NCI-H1436 treated with DMSO at 0.1 percent for 48 hours (cell line): Measurements from ENCODE around the gene CUTA.
A peak's percentile ranks its signal among the peaks of the same experiment; 100 is the strongest.

Experiments used
- DNase-seq: peaks from one replicate; lab custom pipeline; 2025; lab: John Stamatoyannopoulos, UW

Gene CUTA, protein sequence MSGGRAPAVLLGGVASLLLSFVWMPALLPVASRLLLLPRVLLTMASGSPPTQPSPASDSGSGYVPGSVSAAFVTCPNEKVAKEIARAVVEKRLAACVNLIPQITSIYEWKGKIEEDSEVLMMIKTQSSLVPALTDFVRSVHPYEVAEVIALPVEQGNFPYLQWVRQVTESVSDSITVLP

DNA sequence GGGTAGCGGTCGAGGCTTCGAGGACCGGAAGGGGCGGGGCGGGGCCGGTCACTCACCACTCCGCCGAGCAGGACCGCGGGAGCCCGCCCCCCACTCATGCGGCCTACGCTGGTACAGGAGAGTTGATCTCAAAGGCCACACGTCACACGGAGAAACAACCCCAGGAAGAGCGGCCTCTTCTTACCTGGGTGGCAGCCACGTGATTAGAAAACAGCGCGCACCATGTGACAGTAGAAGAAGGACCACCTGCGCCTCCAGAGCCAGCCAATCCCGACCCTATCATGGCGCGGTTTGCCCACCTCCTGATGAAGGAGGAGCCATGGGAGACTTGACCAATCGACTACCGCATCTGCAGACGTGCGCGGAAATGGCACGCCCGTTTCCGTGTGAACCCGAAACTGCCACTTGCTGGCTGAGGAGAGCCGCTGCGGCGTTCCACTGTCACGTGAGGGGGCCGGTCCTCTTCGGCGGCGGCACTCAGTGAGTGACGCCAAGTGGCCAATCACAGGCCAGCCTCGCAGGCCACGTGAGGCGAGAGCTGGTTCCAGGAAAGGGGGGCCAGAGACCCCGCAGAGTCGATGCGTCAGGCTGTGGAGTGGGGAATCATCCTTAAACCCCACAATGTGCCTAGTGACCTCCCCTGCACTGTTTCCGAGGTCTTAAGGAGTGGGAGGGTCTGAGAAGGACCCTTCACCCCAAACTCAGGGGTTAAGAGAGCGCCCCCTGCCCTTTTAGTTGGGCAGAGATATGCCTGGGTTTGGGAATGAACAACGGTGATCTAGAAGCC is at the start of gene CUTA:
TSS of gene CUTA (minus strand) at position 205 of the 787 bp plus-strand sequence. CDS start at position 98, 107 bp downstream.
- peak; percentile 97 for DNase-seq

GRCh38 chr6:33467091-33467490 is 49.2 kb upstream of the CUTA start:
- no peak for DNase-seq

- DNase-seq = no peak
Measured at GRCh38 chr6:33466075-33466735, 48.3 kb upstream of the CUTA start.

- no peak for DNase-seq
Measured at GRCh38 chr6:33459226-33459625, 41.3 kb upstream of the CUTA start.

GRCh38 chr6:33458676-33459075 is 40.8 kb upstream of the CUTA start:
- DNase-seq = no peak

DNA sequence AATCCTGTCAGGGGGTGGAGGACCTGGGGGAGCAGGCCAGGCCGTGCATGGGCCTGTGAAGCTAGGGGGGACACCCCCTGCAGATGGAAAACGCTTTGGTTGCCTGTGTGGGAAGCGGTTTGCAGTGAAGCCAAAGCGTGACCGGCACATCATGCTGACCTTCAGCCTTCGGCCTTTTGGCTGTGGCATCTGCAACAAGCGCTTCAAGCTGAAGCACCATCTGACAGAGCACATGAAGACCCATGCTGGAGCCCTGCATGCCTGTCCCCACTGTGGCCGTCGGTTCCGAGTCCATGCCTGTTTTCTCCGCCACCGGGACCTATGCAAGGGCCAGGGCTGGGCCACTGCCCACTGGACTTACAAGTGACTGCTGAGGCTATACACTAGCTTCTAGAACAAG is 38.2 kb upstream of the CUTA start:
- DNase-seq = no peak

DNA sequence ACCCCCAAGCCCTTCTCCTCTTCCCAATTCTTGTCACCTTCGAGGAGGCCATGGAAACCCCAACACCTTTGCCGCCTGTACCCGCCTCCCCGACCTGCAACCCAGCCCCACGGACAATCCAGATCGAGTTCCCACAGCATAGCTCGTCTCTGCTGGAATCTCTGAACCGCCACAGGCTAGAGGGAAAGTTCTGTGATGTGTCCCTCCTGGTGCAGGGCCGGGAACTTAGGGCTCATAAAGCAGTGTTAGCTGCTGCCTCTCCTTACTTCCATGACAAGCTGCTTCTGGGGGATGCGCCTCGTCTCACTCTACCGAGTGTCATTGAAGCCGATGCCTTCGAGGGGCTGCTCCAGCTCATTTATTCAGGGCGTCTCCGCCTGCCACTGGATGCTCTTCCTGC is 37.1 kb upstream of the CUTA start:
- no peak for DNase-seq

DNA sequence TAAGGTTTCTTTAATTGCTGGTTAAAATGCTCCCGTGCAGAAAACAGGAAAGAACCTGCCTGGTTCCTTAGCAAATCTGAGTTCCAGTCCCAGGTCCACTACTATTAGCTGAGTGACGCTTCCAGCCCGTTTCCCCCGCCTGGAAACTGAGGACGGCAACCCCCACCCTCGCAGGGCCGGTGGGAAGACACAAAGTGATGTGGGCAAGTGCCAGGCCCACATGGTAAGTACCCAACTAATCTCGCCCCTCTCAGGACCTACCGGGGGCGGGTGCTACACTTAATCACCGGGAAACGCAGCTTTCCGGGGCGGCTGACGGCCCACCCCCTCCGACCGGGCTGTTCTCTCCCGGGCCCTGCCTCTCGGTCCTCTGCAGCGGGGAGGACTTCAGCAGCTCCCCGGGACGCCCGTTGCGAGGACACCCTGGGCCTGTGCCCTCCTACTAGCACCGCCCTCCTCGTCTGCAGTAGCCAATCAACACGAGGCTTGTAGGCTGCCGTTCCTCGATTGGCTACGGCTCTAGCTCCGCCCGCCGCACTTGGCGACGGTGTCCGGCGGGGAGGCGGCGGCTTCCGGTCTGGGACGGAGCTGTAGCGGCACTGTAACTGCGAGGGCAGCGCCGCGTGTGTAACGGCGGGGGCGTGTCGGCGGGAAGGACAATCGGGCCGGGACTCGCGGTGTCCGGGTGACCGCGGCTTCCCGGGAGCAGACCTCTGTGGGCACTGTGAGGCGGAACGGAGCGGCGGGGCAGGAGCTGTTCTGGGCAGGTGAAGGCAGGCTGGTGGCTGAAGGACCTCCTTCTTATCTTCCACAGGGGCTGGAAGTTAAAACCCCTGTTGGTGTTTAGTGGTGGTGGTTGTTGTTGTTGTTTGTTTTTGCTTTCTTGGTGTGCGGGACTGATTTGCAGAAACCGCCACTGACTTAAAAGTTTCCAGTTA is 36.4 kb upstream of the CUTA start, which contains the start of gene ZBTB9:
TSS of gene ZBTB9 (plus strand) at position 568 of the 938 bp plus-strand sequence. CDS start 525 bp downstream, outside the sequence.
- peak; percentile 83 for DNase-seq

GRCh38 chr6:33453393-33454008 is 35.6 kb upstream of the CUTA start:
- DNase-seq = no peak

DNA sequence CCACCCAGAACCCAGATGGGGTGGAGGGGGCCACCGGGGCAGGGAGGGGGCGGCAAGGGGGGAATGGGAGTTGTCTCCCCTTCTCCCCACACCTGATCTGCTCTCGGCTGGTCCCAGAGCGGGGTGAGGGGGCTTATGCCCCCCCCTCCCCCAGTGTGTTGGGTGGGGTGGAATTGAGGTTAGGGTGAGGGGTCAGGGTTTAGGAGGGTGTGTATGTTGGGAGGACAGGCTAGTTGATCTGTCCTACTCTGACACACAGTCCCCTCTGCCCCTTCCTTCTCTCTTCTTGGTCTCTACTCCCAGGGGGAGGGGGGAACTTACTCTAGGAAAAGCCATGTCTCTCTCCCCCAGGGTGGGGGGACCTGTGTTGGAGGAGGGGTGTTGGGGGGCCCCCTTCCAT is 34.6 kb upstream of the CUTA start:
- no peak for DNase-seq

- no peak for DNase-seq
Measured at GRCh38 chr6:33451606-33452005, 33.7 kb upstream of the CUTA start.

GRCh38 chr6:33450434-33450833 is 32.5 kb upstream of the CUTA start:
- no peak for DNase-seq

- no peak for DNase-seq
Measured at GRCh38 chr6:33446356-33446755, 28.4 kb upstream of the CUTA start.

DNA sequence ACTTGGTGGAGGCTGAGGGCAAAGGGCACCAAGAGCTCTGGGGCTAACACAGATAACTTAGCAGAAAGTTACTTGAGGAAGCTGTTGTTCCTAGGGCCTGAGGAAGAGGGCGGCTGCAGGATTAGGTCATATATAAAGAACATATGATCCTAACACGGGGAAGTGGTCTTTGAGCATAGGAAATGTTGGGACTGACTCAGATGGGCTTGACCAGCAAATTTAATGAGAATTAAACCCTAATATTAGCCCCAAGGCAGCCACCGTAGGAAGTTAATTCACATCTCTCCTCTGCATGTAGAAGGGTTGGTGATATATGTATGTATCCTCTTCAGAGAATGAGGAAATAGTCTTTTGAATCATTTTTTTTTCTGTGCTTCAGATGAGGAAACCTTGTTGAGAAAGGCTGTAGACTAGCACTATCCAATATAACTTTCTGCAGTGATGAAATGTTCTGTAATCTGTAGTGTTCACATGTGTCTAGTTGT is 27.3 kb upstream of the CUTA start:
- DNase-seq = no peak

GRCh38 chr6:33443619-33444504 is 26.0 kb upstream of the CUTA start:
- DNase-seq = no peak

DNA sequence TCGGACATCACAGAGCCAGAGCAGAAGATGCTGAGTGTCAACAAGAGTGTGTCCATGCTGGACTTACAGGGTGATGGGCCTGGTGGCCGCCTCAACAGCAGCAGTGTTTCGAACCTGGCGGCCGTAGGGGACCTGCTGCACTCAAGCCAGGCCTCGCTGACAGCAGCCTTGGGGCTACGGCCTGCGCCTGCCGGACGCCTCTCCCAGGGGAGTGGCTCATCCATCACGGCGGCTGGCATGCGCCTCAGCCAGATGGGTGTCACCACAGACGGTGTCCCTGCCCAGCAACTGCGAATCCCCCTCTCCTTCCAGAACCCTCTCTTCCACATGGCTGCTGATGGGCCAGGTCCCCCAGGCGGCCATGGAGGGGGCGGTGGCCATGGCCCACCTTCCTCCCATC is 25.1 kb upstream of the CUTA start:
- DNase-seq = no peak

DNA sequence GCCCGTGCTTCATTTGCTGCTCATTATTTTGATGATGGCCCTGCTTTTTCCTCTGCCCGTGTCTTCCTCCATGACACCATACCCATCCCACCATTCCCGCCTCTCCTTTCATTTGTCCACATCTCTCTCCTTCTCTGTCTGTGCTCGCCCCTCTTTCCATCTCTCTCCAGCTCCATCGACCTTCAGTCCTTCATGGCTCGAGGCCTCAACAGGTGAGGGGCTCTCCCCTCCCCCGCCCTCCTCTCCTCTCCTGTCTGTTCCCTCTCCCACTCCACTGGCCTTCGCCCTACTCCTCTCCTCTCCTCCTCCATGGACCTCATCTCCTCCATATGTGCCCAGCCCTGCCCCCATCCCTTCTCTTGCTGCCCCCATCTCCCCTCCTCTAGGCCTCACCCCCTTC is 24.4 kb upstream of the CUTA start:
- no peak for DNase-seq

GRCh38 chr6:33441457-33441856 is 23.6 kb upstream of the CUTA start:
- no peak for DNase-seq

- no peak for DNase-seq
Measured at GRCh38 chr6:33440649-33441309, 22.9 kb upstream of the CUTA start.
